ENCODE results near the gene PTPRD. TPM values are rescaled to one million over a fixed set of nuclear protein-coding genes. Genes with fewer than 3 reads are reported as not detected.

Gene PTPRD
- total and polyA plus RNA-seq, 2 of the 4 experiments (the other 2 are of a cell fraction): 0.07 to 0.18 TPM

DNA sequence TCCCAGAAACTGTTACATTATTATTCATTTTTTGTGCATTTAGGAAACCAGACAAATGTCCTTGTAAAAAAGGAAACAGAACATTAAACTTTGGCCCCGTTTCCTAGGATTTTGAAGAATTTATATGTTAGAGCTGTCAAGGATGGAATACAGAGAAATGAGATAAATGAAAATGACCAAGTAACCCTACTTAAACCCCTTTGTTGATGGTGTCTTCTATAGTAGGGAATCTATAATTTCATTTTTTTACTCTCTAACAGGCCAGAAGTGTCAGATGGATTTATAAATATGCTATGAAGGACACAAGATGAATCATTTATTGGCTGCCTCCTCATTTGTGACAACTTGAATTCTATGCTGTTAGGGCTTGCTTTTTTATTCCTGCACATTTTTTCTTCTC is 1047.1 kb downstream of the PTPRD start:
- dilution Hi-C loops (cut with HindIII; ENCODE audit: low sequenced_read_pairs, unreplicated experiment) (no loop called here), intact Hi-C loops (cut with micrococcal nuclease) (no loop called here), in situ Hi-C loops (cut with MboI; ENCODE audit: low sequenced_read_pairs) (no loop called here)
- DNase-seq (no peak), ATAC-seq (ENCODE audit: low read depth) (no peak)
- TF ChIP-seq CEBPB (IDR thresholded peaks at IDR 0.05; ENCODE audit: low read depth, low read length): no peak
- no peak for TF ChIP-seq BHLHE40 (IDR thresholded peaks at IDR 0.05; ENCODE audit: low read depth, low read length)
- Histone ChIP-seq H3K4me2 (ENCODE audit: low read depth, low read length) (no peak overlapping the region), H2BK5ac (ENCODE audit: low read depth, low read length, poor library complexity, severe bottlenecking) (no peak overlapping the region), H3K9me1 (ENCODE audit: insufficient read depth, low read length) (no peaks in the 10 kb centered on the region), H3K27ac (ENCODE audit: insufficient read depth, low read length) (no peak overlapping the region), H4K5ac (ENCODE audit: low read depth, low read length) (no peak overlapping the region), H2BK15ac (ENCODE audit: low read depth, low read length) (no peak overlapping the region), H3K18ac (ENCODE audit: low read depth, low read length) (no peak overlapping the region), H3K9ac (ENCODE audit: low read depth, low read length) (no peak overlapping the region), H2AFZ (replicated peaks; ENCODE audit: low read length, poor library complexity) (no peak overlapping the region), H4K20me1 (ENCODE audit: insufficient read depth, low read length) (no peaks in the 10 kb centered on the region), H3K23ac (ENCODE audit: low read depth, low read length) (no peak overlapping the region), H3K4me3 (ENCODE audit: insufficient read depth, low read depth, low read length) (no peak overlapping the region), H3K36me3 (ENCODE audit: control insufficient read depth, insufficient read depth, low read length) (no peaks in the 10 kb centered on the region), H2AK9ac (replicated peaks; ENCODE audit: low read depth, low read length, poor library complexity) (no peak overlapping the region), H2BK20ac (ENCODE audit: low read depth, low read length) (no peak overlapping the region), H3K79me1 (ENCODE audit: low read depth in 1 of 2, low read length in 2 of 2) (no peaks in the 10 kb centered on the region), H2BK120ac (ENCODE audit: low read depth, low read length) (no peak overlapping the region), H2AK5ac (ENCODE audit: low read depth, low read length) (no peak overlapping the region), H3K14ac (replicated peaks; ENCODE audit: low read depth, low read length) (no peak overlapping the region), H3K27me3 (ENCODE audit: control insufficient read depth, insufficient read depth, low read length) (no peaks in the 10 kb centered on the region), H3K9me3 (ENCODE audit: control insufficient read depth, insufficient read depth, low read length) (0 out of 2 replicates have a peak, but pooled peaks cover 2% of the 10 kb centered on the region), H4K91ac (ENCODE audit: insufficient read depth, low read depth, low read length) (no peak overlapping the region), H4K8ac (ENCODE audit: low read depth in 2 of 2, low read length in 2 of 2) (no peak overlapping the region), H3K4me1 (ENCODE audit: control insufficient read depth, insufficient read depth, low read length) (no peaks in the 10 kb centered on the region), H3K56ac (ENCODE audit: extremely low read depth, insufficient read depth, low read length) (no peak overlapping the region), H3K4ac (ENCODE audit: low read depth, low read length) (no peak overlapping the region)
- BruUV-seq (replicated peaks): no TSS peak
- CTCF ChIA-PET: no interaction called here
- POLR2A ChIA-PET (ENCODE audit: unreplicated experiment): no interaction called here
- WGBS, 2 experiments (ENCODE audit: extremely low coverage in 2 of 2, insufficient read length in 1 of 2): no CpG with 5 or more reads among the region's 1 CpG
